Skin epidermis (tissue), 12 donors: ENCODE measurements around the gene EFCAB10.
"Not testable (repeated sequence)": the region's sequence is repeated elsewhere in the genome, so short reads cannot be mapped to it uniquely, and the experiment has no call there.

Source experiments
- H3K27ac ChIP-seq, 21 experiments: fragments of 200-600 bp; sonication (generic) in 11 of 21; one replicate each; pipeline ENCODE4 v1.5.0; 2020; ENCODE audit warnings: mild to moderate bottlenecking in 3 of 21, inconsistent platforms in 2 of 21, moderate library complexity in 2 of 21
- H3K4me3 ChIP-seq, 7 experiments: fragments of 200-600 bp; sonication (generic) in 2 of 7; one replicate each; pipeline ENCODE4 v1.5.0; 2020; ENCODE audit warnings: inconsistent platforms in 2 of 7, mild to moderate bottlenecking in 2 of 7, moderate library complexity in 1 of 7

EFCAB10 gene

GRCh38 chr7:105600720-105601550 is 19.6 kb upstream of the EFCAB10 start:
- H3K4me3 ChIP-seq: no peak overlapping the region

GRCh38 chr7:105599551-105599950 is 18.3 kb upstream of the EFCAB10 start:
- H3K4me3 ChIP-seq: no peak overlapping the region
- H3K27ac ChIP-seq: no peak overlapping the region

More at GRCh38 chr7:105600720-105601550, 19.6 kb upstream of the EFCAB10 start:
- H3K27ac ChIP-seq: no peak overlapping the region

GRCh38 chr7:105599080-105599479 is 17.8 kb upstream of the EFCAB10 start:
- H3K4me3 ChIP-seq, H3K27ac ChIP-seq: not testable (repeated sequence)

- no peak overlapping the region for H3K4me3 ChIP-seq
- H3K27ac ChIP-seq: no peak overlapping the region
Measured at GRCh38 chr7:105596866-105597265, 15.6 kb upstream of the EFCAB10 start.

GRCh38 chr7:105594034-105594433 is 12.7 kb upstream of the EFCAB10 start:
- Histone ChIP-seq H3K27ac (no peak overlapping the region), H3K4me3 (no peak overlapping the region)

GRCh38 chr7:105591522-105591921 is 10.2 kb upstream of the EFCAB10 start:
- Histone ChIP-seq H3K4me3 (no peak overlapping the region), H3K27ac (no peak overlapping the region)

- Histone ChIP-seq H3K27ac (no peak overlapping the region), H3K4me3 (no peak overlapping the region)
Measured at GRCh38 chr7:105590793-105591192, 9.5 kb upstream of the EFCAB10 start.

GRCh38 chr7:105589356-105590077 is 8.2 kb upstream of the EFCAB10 start:
- Histone ChIP-seq H3K27ac (no peak overlapping the region), H3K4me3 (no peak overlapping the region)

- Histone ChIP-seq H3K27ac (no peak overlapping the region), H3K4me3 (no peak overlapping the region)
Measured at GRCh38 chr7:105587909-105588635, 6.8 kb upstream of the EFCAB10 start.

- Histone ChIP-seq H3K27ac (no peak overlapping the region), H3K4me3 (no peak overlapping the region)
Measured at GRCh38 chr7:105585850-105586500, 4.7 kb upstream of the EFCAB10 start.

GRCh38 chr7:105584165-105584564 is 2.9 kb upstream of the EFCAB10 start:
- H3K4me3 ChIP-seq: no peak overlapping the region
- no peak overlapping the region for H3K27ac ChIP-seq

GRCh38 chr7:105583061-105583460 is 1.8 kb upstream of the EFCAB10 start:
- no peak overlapping the region for H3K4me3 ChIP-seq
- no peak overlapping the region for H3K27ac ChIP-seq

GRCh38 chr7:105580022-105580740 is 1.1 kb downstream of the EFCAB10 start:
- Histone ChIP-seq H3K4me3 (no peak overlapping the region), H3K27ac (no peak overlapping the region)

- Histone ChIP-seq H3K4me3 (no peak overlapping the region), H3K27ac (no peak overlapping the region)
Measured at GRCh38 chr7:105578496-105578895, 2.8 kb downstream of the EFCAB10 start.

- Histone ChIP-seq H3K27ac (no peak overlapping the region), H3K4me3 (no peak overlapping the region)
Measured at GRCh38 chr7:105577251-105577650, 4.0 kb downstream of the EFCAB10 start.

- H3K27ac ChIP-seq: no peak overlapping the region
- H3K4me3 ChIP-seq: no peak overlapping the region
Measured at GRCh38 chr7:105571891-105572290, 9.4 kb downstream of the EFCAB10 start.

- H3K27ac ChIP-seq: no peak overlapping the region
- no peak overlapping the region for H3K4me3 ChIP-seq
Measured at GRCh38 chr7:105567821-105568220, 13.5 kb downstream of the EFCAB10 start.

GRCh38 chr7:105567024-105567423 is 14.3 kb downstream of the EFCAB10 start:
- H3K27ac ChIP-seq: no peak overlapping the region
- H3K4me3 ChIP-seq: no peak overlapping the region

GRCh38 chr7:105565190-105565589 is 16.1 kb downstream of the EFCAB10 start:
- Histone ChIP-seq H3K27ac (no peak overlapping the region), H3K4me3 (no peak overlapping the region)
